NCI-H2196 (cell line): ENCODE data around the gene IGSF5.
"Not testable (repeated sequence)": the region's sequence is repeated elsewhere in the genome, so short reads cannot be mapped to it uniquely, and the experiment has no call there.

Experiments used
- DNase-seq: peaks from one replicate; lab custom pipeline; 2025; ENCODE audit not compliant: unreplicated experiment; lab: John Stamatoyannopoulos, UW

IGSF5 gene

GRCh38 chr21:39737376-39738000, 7.5 kb upstream of the IGSF5 start:
- DNase-seq = no peak

- DNase-seq = no peak
These were observed 6.4 kb upstream of the IGSF5 start for GRCh38 chr21:39738566-39738965.

DNA sequence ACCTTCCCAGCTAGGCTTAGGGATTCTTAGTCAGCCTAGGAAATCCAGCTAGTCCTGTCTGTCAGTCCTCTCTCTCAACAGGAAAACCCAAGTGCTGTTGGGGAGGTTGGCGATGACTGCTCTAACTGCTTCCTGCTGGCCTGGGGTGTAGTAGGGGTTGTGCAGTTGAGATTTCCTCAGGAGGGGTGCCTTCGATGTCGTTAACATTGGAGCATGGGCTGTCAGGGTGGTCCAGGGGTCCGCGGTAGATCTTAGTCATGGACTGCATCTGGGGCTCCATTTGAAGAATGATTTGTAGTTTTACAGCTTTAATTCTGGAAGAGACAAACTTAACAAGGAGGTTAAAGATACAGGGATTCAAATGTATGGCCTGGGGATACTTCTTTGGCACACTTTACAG, 5.5 kb upstream of the IGSF5 start:
- DNase-seq = not testable (repeated sequence)

DNA sequence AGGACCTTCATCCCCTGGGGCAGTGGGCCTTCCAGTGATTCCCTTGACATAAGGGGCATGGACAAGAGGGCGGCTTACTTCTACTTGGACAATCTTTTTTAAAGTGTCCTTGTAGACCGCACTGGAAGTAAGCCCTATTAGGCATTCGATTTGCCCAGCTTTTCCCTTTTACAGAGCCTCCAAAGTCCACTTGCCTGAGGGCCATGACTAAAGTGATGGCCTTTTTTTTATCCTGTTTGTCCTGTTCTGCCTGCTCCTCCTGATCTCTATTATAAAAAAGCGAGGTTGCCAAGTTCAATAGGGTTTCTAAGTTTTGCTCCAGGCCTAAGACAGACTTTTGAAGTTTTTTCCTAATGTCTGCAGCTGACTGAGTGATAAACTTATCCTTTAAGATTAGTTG, 2.4 kb upstream of the IGSF5 start:
- DNase-seq = not testable (repeated sequence)

GRCh38 chr21:39745332-39745731, 349 bp downstream of the IGSF5 start:
- not testable (repeated sequence) for DNase-seq

DNA sequence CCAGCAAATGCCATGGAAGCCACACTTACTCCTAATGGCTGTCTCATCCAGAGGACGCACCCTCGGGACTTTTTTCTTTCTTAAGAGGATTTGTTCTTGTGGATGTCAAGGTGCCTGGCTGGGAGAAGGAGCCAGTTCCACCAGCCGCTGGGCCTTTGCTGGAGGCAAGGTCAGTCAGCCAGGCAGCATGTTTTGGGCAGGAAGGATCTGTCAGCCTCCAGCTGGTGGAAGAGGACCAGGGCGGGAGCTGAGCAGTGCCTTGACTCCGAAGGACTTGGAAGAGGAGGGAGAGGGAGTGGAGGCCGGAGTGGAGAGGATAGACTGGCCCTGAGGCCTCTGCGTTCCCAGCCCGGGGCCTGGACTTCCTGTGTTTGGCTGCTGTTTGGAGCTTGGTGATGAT, 5.7 kb downstream of the IGSF5 start:
- DNase-seq = no peak

DNA sequence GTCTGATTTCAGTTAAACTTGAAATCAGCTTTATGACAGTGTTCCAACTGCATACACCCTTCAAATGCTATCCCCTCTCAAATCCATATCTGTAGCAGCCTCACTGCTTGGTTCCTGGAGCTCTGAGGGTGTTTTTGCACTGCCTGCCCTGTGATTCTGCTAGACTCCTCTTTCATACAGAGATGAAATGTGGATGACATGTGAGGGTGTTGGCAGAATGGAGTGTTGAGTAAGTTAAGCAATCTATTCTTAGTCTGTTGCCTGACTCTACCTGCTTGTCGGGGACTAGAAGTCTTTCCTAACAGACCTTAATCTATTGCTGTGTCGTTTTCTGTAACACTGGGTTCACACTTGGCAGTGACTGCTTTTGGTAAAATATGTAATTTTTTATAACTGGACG, 9.8 kb downstream of the IGSF5 start:
- no peak for DNase-seq

DNA sequence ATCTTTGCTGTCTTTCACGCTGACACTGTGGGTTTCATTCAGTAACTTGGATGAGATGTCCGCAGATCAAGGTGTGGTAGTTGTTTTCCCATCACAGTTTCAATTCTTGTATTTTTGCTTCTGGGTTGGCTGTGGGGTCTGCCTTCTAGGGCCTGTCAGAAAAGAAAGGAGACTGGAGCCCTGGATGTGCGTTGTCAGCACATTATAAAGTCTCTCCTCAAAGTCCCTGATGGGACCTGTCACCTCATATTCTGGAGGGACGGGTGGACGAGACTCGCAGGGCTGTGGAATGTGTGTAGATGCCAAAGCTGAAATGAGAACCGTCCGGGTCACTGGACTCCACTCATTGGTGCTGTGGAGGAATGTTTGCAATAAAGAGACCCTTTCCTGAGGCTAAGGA, 11.3 kb downstream of the IGSF5 start:
- DNase-seq = no peak

DNA sequence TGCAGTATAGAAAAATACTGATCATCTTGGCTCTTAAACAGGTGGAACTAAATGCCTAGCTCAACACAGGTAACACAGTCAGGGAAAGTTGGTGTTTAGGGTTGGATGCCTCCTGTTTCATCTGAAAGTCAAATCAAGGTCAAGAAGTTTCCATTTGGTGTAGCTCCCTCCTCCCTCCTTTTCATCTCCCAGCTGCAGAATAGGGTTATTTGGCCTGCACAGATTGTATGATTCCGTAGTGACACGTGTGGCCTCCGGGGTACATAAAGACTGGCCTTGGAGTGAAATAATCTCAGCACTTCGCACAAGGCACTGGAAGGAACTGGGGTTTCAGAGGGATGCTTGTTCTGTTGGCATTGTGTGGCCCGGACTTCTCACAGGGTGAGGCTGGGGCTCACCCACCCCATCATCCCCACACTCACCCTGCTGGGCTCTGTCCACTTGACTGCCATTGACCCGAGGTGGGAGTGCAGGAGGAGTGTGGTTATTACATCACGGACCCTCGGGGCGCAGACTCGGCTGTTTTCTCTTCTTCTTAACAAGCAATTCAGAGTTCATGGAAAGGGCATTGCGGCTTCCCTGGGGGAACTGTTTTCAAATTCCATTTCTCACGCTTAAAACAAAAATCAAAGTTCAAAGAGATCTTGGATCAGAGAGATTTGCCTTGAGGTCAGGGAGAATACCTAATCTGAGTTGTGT, 18.4 kb downstream of the IGSF5 start:
- DNase-seq = no peak

DNA sequence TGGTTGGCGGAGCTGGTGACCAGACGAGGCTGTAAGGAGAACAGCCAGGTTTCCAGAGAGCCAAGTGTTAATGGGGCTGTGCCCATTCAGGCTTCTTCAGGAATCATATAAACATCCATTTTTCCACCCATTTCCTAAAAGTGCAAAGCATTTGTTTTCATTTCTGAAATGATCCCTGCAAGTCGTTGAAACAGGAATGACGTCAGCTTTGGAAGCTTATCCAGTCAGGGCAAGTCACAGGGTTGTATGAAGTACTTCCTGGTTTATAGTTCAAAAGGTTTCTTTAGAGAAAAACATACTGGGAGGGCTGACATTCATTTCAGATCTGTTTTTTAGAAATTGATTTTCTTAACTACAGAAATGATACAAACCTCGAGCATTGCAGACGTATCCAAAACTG, 29.2 kb downstream of the IGSF5 start:
- DNase-seq = peak; percentile 11

- no peak for DNase-seq
These were observed 30.8 kb downstream of the IGSF5 start for GRCh38 chr21:39775816-39776215.

DNA sequence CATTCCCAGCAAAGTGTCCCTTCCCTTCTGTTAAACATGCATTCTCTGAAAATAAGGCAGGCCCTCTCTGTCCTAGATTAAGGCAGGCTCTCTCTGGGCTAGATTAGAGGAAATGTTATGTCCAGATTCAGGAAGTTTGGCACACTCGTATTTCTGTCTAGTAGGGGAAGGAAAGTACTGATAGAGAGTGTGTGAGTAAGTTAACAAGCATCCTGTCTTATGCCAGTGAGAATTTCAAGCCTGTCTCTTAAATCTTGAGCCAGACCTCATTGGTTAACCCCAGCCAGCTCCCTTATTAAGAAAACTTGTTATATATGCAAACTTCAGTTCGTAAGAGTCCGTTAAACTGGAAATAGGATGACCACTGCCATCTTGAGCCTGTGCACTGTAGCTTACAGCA, 31.6 kb downstream of the IGSF5 start:
- DNase-seq = no peak

DNA sequence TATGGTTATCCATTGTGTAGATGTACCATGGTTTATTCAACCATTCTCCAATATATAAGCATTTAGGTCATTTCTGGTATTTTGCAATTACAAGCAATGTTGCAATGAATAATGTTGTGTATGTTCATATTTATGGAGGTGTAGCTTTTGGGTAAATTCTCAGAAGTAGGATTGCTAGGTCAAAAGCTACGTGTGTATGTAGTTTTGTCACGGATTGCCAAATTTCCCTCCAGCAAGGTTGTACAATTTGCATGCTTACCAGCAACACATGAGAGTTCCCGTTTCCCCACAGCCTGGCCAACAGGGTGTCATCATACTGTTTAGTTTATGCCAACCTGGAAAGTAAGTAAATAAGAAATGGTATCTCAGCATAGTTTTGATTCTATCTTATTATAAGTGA, 36.3 kb downstream of the IGSF5 start:
- no peak for DNase-seq

GRCh38 chr21:39788383-39788782, 43.4 kb downstream of the IGSF5 start:
- peak; percentile 91 for DNase-seq

GRCh38 chr21:39796466-39796865, 51.5 kb downstream of the IGSF5 start:
- DNase-seq = no peak

DNA sequence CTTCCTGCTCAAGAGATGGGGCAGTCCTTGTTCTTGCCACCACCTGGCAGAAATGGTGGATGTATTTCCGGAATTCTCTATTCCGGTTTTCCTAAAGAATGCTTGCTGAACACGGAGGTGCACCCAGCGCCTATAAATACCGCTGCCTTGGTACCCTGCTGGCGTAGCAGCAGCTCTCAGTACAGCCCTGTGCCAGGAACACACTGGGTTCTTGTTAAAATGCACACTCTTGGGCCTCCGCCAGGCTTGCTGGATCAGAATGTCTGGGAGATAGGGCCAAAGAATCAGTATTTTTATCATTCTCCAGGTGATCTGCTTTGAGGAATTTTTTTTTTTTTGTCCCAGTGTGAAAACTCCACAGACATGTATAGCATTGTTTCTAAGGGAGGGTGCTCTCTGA, 54.2 kb downstream of the IGSF5 start:
- no peak for DNase-seq

GRCh38 chr21:39800311-39800710, 55.3 kb downstream of the IGSF5 start:
- no peak for DNase-seq

GRCh38 chr21:39802217-39802616, 57.2 kb downstream of the IGSF5 start:
- no peak for DNase-seq

DNA sequence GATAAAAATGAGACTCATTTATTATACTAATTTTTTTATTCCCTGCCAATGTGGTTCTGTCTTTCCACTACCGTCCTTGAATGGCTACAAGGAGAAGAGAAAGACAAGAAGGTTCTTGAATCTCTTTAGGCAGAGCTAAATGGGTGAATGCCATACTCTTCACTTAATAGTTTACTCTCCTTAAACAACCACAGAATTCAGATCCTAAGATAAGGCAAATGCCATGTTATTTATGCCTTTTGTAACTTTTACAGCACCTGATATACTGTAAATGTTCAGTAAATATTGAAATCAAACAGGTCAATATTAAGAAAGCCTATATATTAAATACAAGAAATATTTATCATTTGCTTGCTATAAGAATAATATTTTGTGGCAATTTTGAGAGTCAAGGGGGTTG, 58.4 kb downstream of the IGSF5 start:
- DNase-seq = no peak

GRCh38 chr21:39804240-39804639, 59.3 kb downstream of the IGSF5 start:
- DNase-seq = no peak

DNA sequence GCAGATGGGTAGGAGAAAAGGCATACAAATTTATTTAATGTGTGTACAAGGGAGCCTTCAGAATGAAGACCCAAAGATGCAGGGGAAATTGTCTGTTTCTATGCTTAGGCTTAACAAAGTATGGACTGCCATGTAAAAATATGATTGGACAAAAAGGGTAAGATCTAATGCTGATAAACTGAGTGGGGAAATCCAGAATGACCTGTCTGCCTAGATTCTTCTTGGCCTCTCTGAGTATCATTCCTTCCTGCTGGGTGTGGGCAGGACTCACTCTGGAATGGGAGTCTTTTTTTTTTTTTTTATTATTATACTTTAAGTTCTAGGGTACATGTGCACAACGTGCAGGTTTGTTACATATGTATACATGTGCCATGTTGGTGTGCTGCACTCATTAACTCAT, 61.0 kb downstream of the IGSF5 start:
- DNase-seq = no peak

DNA sequence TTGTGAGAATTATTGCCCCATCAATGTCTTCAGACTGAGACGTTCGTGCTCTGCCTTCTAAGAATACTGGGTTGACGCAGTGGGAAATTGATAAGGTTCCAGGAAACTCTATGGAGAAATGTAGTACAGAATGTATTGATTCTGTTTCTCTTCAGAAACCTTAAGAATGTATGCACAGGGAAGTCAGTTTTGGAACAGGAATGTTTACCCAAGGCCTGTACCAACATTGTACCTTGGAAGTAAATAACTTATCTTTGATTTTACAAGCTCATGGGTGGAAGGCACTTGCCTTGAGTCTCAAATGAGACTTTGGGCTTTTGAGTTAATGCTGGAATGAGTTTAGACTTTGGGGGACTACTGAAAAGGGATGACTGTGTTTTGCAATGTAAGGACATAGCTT, 62.8 kb downstream of the IGSF5 start:
- no peak for DNase-seq

- no peak for DNase-seq
These were observed 65.0 kb downstream of the IGSF5 start for GRCh38 chr21:39809936-39810335.
